Measurements from ENCODE around the gene KIF26B.

- TF ChIP-seq CTCF (conservative IDR thresholded peaks at IDR 0.05; ENCODE audit: low read depth, low read length), result no peak
- TF ChIP-seq POLR2A (IDR thresholded peaks at IDR 0.05; ENCODE audit: low read depth, low read length), result no peak
- TF ChIP-seq USF2 (IDR thresholded peaks at IDR 0.05; ENCODE audit: low read depth, low read length), result no peak
- no peak for TF ChIP-seq RAD21 (IDR thresholded peaks at IDR 0.05; ENCODE audit: low read length)
- TF ChIP-seq SMC3 (IDR thresholded peaks at IDR 0.05; ENCODE audit: low read depth, low read length), result no peak
- TF ChIP-seq RCOR1 (IDR thresholded peaks at IDR 0.05; ENCODE audit: insufficient replicate concordance, low read length), result no peak
- TF ChIP-seq BHLHE40 (IDR thresholded peaks at IDR 0.05; ENCODE audit: low read depth, low read length), result no peak
- no peak for TF ChIP-seq CEBPB (IDR thresholded peaks at IDR 0.05; ENCODE audit: low read depth, low read length)
- TF ChIP-seq MAFK (IDR thresholded peaks at IDR 0.05; ENCODE audit: low read depth, low read length), result no peak
- no peak for TF ChIP-seq NFE2L2 (IDR thresholded peaks at IDR 0.05; ENCODE audit: low read depth, low read length)
- TF ChIP-seq MAZ (IDR thresholded peaks at IDR 0.05; ENCODE audit: borderline replicate concordance, low read depth, low read length), result no peak
Observed at GRCh38 chr1:245290836-245291235, 136.1 kb downstream of the KIF26B start.

Measured in IMR-90 (cell line).